Measurements from ENCODE around the gene CD300LG.

The CD300LG gene

GRCh38 chr17:43808076-43808475, 38.9 kb upstream of the CD300LG start:
- no peak for DNase-seq (ENCODE audit: extremely low read depth, low read depth)
- no peak for TF ChIP-seq CTCF (IDR thresholded peaks at IDR 0.05; ENCODE audit: low read depth, low read length)

DNA sequence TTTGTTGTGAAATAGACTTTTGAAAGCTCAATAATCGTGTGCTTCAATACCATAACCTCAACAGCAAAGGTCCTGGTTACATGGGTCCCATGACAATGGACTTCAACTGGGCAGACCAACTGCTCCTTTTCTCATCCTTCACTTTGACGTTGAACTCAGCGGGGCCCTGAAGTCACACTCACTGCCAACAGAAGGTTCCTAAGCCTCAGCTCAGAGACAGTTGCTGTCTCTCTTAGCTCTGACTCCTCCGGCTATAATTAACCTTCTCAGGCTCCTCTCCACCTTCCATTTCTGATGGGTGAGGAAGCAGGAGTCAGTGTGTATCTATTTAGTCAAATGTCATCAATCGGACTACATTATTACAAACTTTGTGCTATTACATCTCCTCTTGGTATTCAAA, 37.9 kb upstream of the CD300LG start:
- no peak for TF ChIP-seq CTCF (IDR thresholded peaks at IDR 0.05; ENCODE audit: low read depth, low read length)
- DNase-seq (ENCODE audit: extremely low read depth, low read depth): no peak

GRCh38 chr17:43810226-43810715, 36.7 kb upstream of the CD300LG start:
- no peak for DNase-seq (ENCODE audit: extremely low read depth, low read depth)
- no peak for TF ChIP-seq CTCF (IDR thresholded peaks at IDR 0.05; ENCODE audit: low read depth, low read length)

GRCh38 chr17:43810823-43811222, 36.2 kb upstream of the CD300LG start:
- TF ChIP-seq CTCF (IDR thresholded peaks at IDR 0.05; ENCODE audit: low read depth, low read length): no peak
- no peak for DNase-seq (ENCODE audit: extremely low read depth, low read depth)

GRCh38 chr17:43812396-43813265, 34.3 kb upstream of the CD300LG start:
- TF ChIP-seq CTCF (IDR thresholded peaks at IDR 0.05; ENCODE audit: low read depth, low read length): no peak
- no peak for DNase-seq (ENCODE audit: extremely low read depth, low read depth)

DNA sequence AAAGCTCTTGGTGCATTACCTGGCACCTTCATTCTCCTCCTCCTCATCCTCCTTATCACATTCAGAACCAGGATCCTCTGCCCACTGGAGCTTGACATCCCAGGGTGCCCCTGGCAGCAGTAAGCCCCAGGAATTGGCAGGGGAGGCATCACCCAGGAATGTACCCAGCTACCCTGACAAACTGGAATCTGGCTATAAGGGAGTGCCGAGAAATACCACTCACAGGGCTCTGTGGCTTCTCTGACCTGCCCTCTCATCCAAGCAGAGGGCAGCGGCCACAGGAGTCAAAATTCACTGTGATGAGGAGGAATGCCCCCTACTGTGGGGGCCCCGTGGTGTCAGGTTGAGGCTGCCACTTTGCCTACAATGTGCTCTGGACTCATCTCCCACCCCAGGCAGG, 33.6 kb upstream of the CD300LG start:
- DNase-seq (ENCODE audit: extremely low read depth, low read depth): no peak
- no peak for TF ChIP-seq CTCF (IDR thresholded peaks at IDR 0.05; ENCODE audit: low read depth, low read length)

DNA sequence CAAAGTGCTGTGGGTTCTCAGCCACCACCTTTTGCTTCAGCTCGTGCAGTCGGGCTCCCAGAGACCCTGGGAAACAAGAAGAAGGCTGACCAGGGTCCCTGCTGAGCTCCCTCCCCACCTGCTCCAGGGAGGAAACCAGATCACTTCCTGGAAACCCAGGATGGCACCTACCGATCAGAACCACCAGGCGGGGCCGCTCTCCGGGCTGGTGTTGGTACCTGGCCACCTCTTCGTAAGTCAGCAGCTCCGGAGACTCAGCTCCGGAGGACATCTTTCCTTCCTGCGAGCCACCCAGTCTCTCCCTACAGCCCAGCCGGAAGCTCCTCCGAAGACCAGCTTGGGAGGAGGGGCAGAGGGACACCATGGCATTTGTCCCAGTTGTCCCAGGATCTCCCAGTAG, 33.0 kb upstream of the CD300LG start:
- DNase-seq (ENCODE audit: extremely low read depth, low read depth): no peak
- TF ChIP-seq CTCF (IDR thresholded peaks at IDR 0.05; ENCODE audit: low read depth, low read length): no peak
